ENCODE data around the gene RPA1. TPM values are rescaled to one million over a fixed set of nuclear protein-coding genes. Genes with fewer than 3 reads are reported as not detected.
"Not testable (repeated sequence)": the region's sequence is repeated elsewhere in the genome, so short reads cannot be mapped to it uniquely, and the experiment has no call there.

The RPA1 gene
- total and polyA plus RNA-seq, 2 of the 4 experiments (the other 2 are of a cell fraction) = 38.4 to 48.2 TPM

GRCh38 chr17:1797323-1797722 is 32.5 kb upstream of the RPA1 start:
- Histone ChIP-seq H3K14ac (replicated peaks; ENCODE audit: low read depth, low read length) (no peak overlapping the region), H3K56ac (ENCODE audit: extremely low read depth, insufficient read depth, low read length) (no peak overlapping the region), H3K27ac (ENCODE audit: insufficient read depth, low read length) (no peak overlapping the region), H4K5ac (ENCODE audit: low read depth, low read length) (no peak overlapping the region), H3K9me3 (ENCODE audit: control insufficient read depth, insufficient read depth, low read length) (no peaks in the 10 kb centered on the region), H2BK120ac (ENCODE audit: low read depth, low read length) (no peak overlapping the region), H2BK15ac (ENCODE audit: low read depth, low read length) (no peak overlapping the region), H3K4me3 (ENCODE audit: insufficient read depth, low read depth, low read length) (no peak overlapping the region), H3K9me1 (ENCODE audit: insufficient read depth, low read length) (no peaks in the 10 kb centered on the region), H2AK5ac (ENCODE audit: low read depth, low read length) (no peak overlapping the region), H3K18ac (ENCODE audit: low read depth, low read length) (no peak overlapping the region), H3K79me1 (ENCODE audit: low read depth in 1 of 2, low read length in 2 of 2) (peaks cover 5 to 18% of the 10 kb centered on the region in 2 experiments; a peak in 3 of 4 replicates), H3K27me3 (ENCODE audit: control insufficient read depth, insufficient read depth, low read length) (no peaks in the 10 kb centered on the region), H3K23ac (ENCODE audit: low read depth, low read length) (no peak overlapping the region), H3K4ac (ENCODE audit: low read depth, low read length) (no peak overlapping the region), H3K9ac (ENCODE audit: low read depth, low read length) (no peak overlapping the region), H2AK9ac (replicated peaks; ENCODE audit: low read depth, low read length, poor library complexity) (no peak overlapping the region), H4K20me1 (ENCODE audit: insufficient read depth, low read length) (no peaks in the 10 kb centered on the region), H2BK5ac (ENCODE audit: low read depth, low read length, poor library complexity, severe bottlenecking) (no peak overlapping the region), H3K4me2 (ENCODE audit: low read depth, low read length) (no peak overlapping the region), H4K91ac (ENCODE audit: insufficient read depth, low read depth, low read length) (no peak overlapping the region), H2AFZ (replicated peaks; ENCODE audit: low read length, poor library complexity) (no peak overlapping the region), H4K8ac (ENCODE audit: low read depth in 2 of 2, low read length in 2 of 2) (no peak overlapping the region), H3K36me3 (ENCODE audit: control insufficient read depth, insufficient read depth, low read length) (peaks cover 19% of the 10 kb centered on the region), H3K4me1 (ENCODE audit: control insufficient read depth, insufficient read depth, low read length) (0 out of 2 replicates have a peak, but pooled peaks cover 1% of the 10 kb centered on the region), H2BK20ac (ENCODE audit: low read depth, low read length) (no peak overlapping the region)
- in situ Hi-C loops (cut with MboI; ENCODE audit: low sequenced_read_pairs) = no loop called here
- ChIA-PET CTCF (interaction anchor here (0.6 kb wide), 1 partner anchor 19 kb away, joined by 3 read pairs; no protein-coding TSS in a partner anchor), POLR2A (ENCODE audit: unreplicated experiment) (no interaction called here)
- WGBS, 2 experiments (ENCODE audit: extremely low coverage in 2 of 2, insufficient read length in 1 of 2) = 100% methylated on average over 1 of the region's 3 CpGs; no CpG with 5 or more reads in 1 of the 2 experiments
- dilution Hi-C loops (cut with HindIII; ENCODE audit: low sequenced_read_pairs, unreplicated experiment) = no loop called here
- intact Hi-C loops (cut with micrococcal nuclease) = no loop called here
- no TSS peak for BruUV-seq (replicated peaks)
- TF ChIP-seq MAZ (IDR thresholded peaks at IDR 0.05; ENCODE audit: borderline replicate concordance, low read depth, low read length) (no peak), CEBPB (IDR thresholded peaks at IDR 0.05; ENCODE audit: low read depth, low read length) (no peak), RCOR1 (IDR thresholded peaks at IDR 0.05; ENCODE audit: insufficient replicate concordance, low read length) (no peak), RAD21 (IDR thresholded peaks at IDR 0.05; ENCODE audit: low read length) (no peak), ELK1 (IDR thresholded peaks at IDR 0.05; ENCODE audit: borderline replicate concordance, low read depth, low read length) (no peak)
- DNase-seq (no peak), ATAC-seq (ENCODE audit: low read depth) (no peak)

- H3K9ac ChIP-seq (ENCODE audit: low read depth, low read length); dilution Hi-C loops (cut with HindIII; ENCODE audit: low sequenced_read_pairs, unreplicated experiment); H4K20me1 ChIP-seq (ENCODE audit: insufficient read depth, low read length); H3K56ac ChIP-seq (ENCODE audit: extremely low read depth, insufficient read depth, low read length); H4K8ac ChIP-seq (ENCODE audit: low read depth in 2 of 2, low read length in 2 of 2); H2AK9ac ChIP-seq (replicated peaks; ENCODE audit: low read depth, low read length, poor library complexity); H3K27ac ChIP-seq (ENCODE audit: insufficient read depth, low read length); POLR2A ChIA-PET (ENCODE audit: unreplicated experiment); H2AFZ ChIP-seq (replicated peaks; ENCODE audit: low read length, poor library complexity); H3K14ac ChIP-seq (replicated peaks; ENCODE audit: low read depth, low read length); H3K18ac ChIP-seq (ENCODE audit: low read depth, low read length); H4K91ac ChIP-seq (ENCODE audit: insufficient read depth, low read depth, low read length); H2AK5ac ChIP-seq (ENCODE audit: low read depth, low read length); H2BK5ac ChIP-seq (ENCODE audit: low read depth, low read length, poor library complexity, severe bottlenecking); H3K23ac ChIP-seq (ENCODE audit: low read depth, low read length); H2BK20ac ChIP-seq (ENCODE audit: low read depth, low read length); H2BK120ac ChIP-seq (ENCODE audit: low read depth, low read length); H3K9me1 ChIP-seq (ENCODE audit: insufficient read depth, low read length); CTCF ChIA-PET; H3K4me2 ChIP-seq (ENCODE audit: low read depth, low read length); BruUV-seq (replicated peaks); intact Hi-C loops (cut with micrococcal nuclease); in situ Hi-C loops (cut with MboI; ENCODE audit: low sequenced_read_pairs); H3K4ac ChIP-seq (ENCODE audit: low read depth, low read length); H3K4me1 ChIP-seq (ENCODE audit: control insufficient read depth, insufficient read depth, low read length); DNase-seq; H4K5ac ChIP-seq (ENCODE audit: low read depth, low read length); H3K9me3 ChIP-seq (ENCODE audit: control insufficient read depth, insufficient read depth, low read length); H2BK15ac ChIP-seq (ENCODE audit: low read depth, low read length); ATAC-seq (ENCODE audit: low read depth); H3K4me3 ChIP-seq (ENCODE audit: insufficient read depth, low read depth, low read length); H3K27me3 ChIP-seq (ENCODE audit: control insufficient read depth, insufficient read depth, low read length): not testable (repeated sequence)
- H3K79me1 ChIP-seq (ENCODE audit: low read depth in 1 of 2, low read length in 2 of 2) = peaks cover 5 to 18% of the 10 kb centered on the region in 2 experiments; a peak in 3 of 4 replicates
- 100% methylated on average over 3 of the region's 8 CpGs; no CpG with 5 or more reads in 1 of the 2 experiments for WGBS, 2 experiments (ENCODE audit: extremely low coverage in 2 of 2, insufficient read length in 1 of 2)
- H3K36me3 ChIP-seq (ENCODE audit: control insufficient read depth, insufficient read depth, low read length) = peaks cover 18% of the 10 kb centered on the region
Observed at GRCh38 chr17:1797846-1798245, 32.0 kb upstream of the RPA1 start.

All from IMR-90 (cell line).